ENCODE data around the gene ARMH3. TPM values are rescaled to one million over a fixed set of nuclear protein-coding genes. Genes with fewer than 3 reads are reported as not detected.

The ARMH3 gene
- total RNA-seq, 2 donors from 2014 or later: 5.6 to 8.3 TPM

GRCh38 chr10:101807158-101807557 is 248.8 kb downstream of the ARMH3 start:
- TF ChIP-seq CTCF (IDR thresholded peaks at IDR 0.05) (no peak), POLR2A (IDR thresholded peaks at IDR 0.05) (no peak)
- intact Hi-C loops (cut with DNase I): no loop called here
- Histone ChIP-seq H3K27me3 (no peaks in the 10 kb centered on the region), H3K9me3 (no peaks in the 10 kb centered on the region), H3K36me3 (replicated peaks in 1 of 2; ENCODE audit: insufficient read depth in 1 of 2, low read depth in 2 of 2) (peaks cover 4 to 37% of the 10 kb centered on the region in 2 donors), H3K4me3 (no peak overlapping the region), H3K4me1 (no peaks in the 10 kb centered on the region), H3K27ac (no peak overlapping the region)
- ATAC-seq: no peak
- 84% methylated on average over 1 of the region's 1 CpG for WGBS, 2 donors
- DNase-seq: no peak

- no peak for TF ChIP-seq CTCF (IDR thresholded peaks at IDR 0.05)
- TF ChIP-seq POLR2A (IDR thresholded peaks at IDR 0.05): no peak
- no peaks in the 10 kb centered on the region for H3K27me3 ChIP-seq
- H3K4me3 ChIP-seq: no peak overlapping the region
- ATAC-seq (no peak), DNase-seq (no peak)
- peaks cover 11 to 47% of the 10 kb centered on the region in 2 donors for H3K36me3 ChIP-seq (replicated peaks in 1 of 2; ENCODE audit: insufficient read depth in 1 of 2, low read depth in 2 of 2)
- no peaks in the 10 kb centered on the region for H3K4me1 ChIP-seq
- no peaks in the 10 kb centered on the region for H3K9me3 ChIP-seq
- WGBS, 2 donors: 76 to 78% methylated on average over 4 of the region's 4 CpGs
- H3K27ac ChIP-seq: no peak overlapping the region
- intact Hi-C loops (cut with DNase I): no loop called here
These were observed 252.5 kb downstream of the ARMH3 start for GRCh38 chr10:101803511-101803910.

- H3K4me3 ChIP-seq: no peak overlapping the region
- 76 to 78% methylated on average over 4 of the region's 4 CpGs for WGBS, 2 donors
- intact Hi-C loops (cut with DNase I): no loop called here
- no peaks in the 10 kb centered on the region for H3K4me1 ChIP-seq
- ATAC-seq (no peak), DNase-seq (no peak)
- no peak for TF ChIP-seq POLR2A (IDR thresholded peaks at IDR 0.05)
- no peak for TF ChIP-seq CTCF (IDR thresholded peaks at IDR 0.05)
- peaks cover 19 to 54% of the 10 kb centered on the region in 2 donors for H3K36me3 ChIP-seq (replicated peaks in 1 of 2; ENCODE audit: insufficient read depth in 1 of 2, low read depth in 2 of 2)
- no peaks in the 10 kb centered on the region for H3K9me3 ChIP-seq
- H3K27me3 ChIP-seq: no peaks in the 10 kb centered on the region
- H3K27ac ChIP-seq: no peak overlapping the region
These were observed 258.4 kb downstream of the ARMH3 start for GRCh38 chr10:101797403-101798059.

Small RNA genes lying within 50 kb of the gene (small RNA-seq; reads per million reads assigned to genes)
- gene AL500527.1: not detected
- not detected for gene AL500527.2
- not detected for gene RF00017
- not detected for gene RF00019

Other genes with a start within 250 kb of the ARMH3 start
- gene OGA, start 237.7 kb downstream of the ARMH3 start, total RNA-seq: 100 to 1,000 TPM in 1 of 2 donors, 10 to 100 TPM in 1; 83.3 to 110 TPM
- 10 to 100 TPM in 1 of 2 donors, 1 to 10 TPM in 1; 1.8 to 13.5 TPM for gene KCNIP2, start 212.4 kb downstream of the ARMH3 start, total RNA-seq
- gene HPS6, start 9.2 kb upstream of the ARMH3 start, total RNA-seq: 10 to 100 TPM; 16.6 to 33.0 TPM
- 10 to 100 TPM; 17.1 to 24.4 TPM for gene LDB1, start 64.2 kb upstream of the ARMH3 start, total RNA-seq
- 10 to 100 TPM; 17.9 to 37.6 TPM for gene PPRC1, start 76.9 kb upstream of the ARMH3 start, total RNA-seq
- 10 to 100 TPM; 26.0 to 33.7 TPM for gene NOLC1, start 96.2 kb upstream of the ARMH3 start, total RNA-seq
- gene ELOVL3, start 170.1 kb upstream of the ARMH3 start, total RNA-seq: not detected
- gene PITX3, start 185.3 kb upstream of the ARMH3 start, total RNA-seq: not detected
- gene GBF1, start 189.4 kb upstream of the ARMH3 start, total RNA-seq: 10 to 100 TPM; 23.1 to 24.1 TPM

All from body of pancreas (tissue), 4 donors.